ENCODE data around the gene TVP23B. TPM values are rescaled to one million over a fixed set of nuclear protein-coding genes. Genes with fewer than 3 reads are reported as not detected.
"Not testable (repeated sequence)": the region's sequence is repeated elsewhere in the genome, so short reads cannot be mapped to it uniquely, and the experiment has no call there.

Gene TVP23B
- total and polyA plus RNA-seq, 2 donors (not counting 3 experiments of a cell fraction or from before 2014, with no cell fraction given): 16.8 to 29.6 TPM

DNA sequence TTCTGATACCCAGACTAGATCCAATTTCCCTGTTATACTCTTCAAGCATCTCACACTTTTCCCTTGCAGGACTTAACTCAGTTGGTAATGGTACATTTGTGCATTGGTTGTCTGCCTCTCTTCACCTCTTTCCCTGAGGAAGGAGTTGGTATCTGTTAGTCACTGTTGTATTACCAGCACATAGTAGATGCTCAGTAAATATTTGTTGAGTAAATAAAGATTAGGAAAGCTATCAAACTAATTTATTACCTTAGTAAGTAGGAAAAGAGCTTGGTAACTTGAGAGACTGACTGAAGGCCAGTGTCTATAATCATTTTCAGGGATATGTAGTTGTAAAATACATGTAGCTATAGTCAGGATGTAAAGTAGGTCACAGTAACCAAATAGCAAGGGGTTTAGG lies 15.9 kb downstream of the TVP23B start:
- POLR2A ChIA-PET; H3K9ac ChIP-seq (replicated peaks; ENCODE audit: extremely low read depth, insufficient read depth, low read length); DNase-seq (ENCODE audit: low read depth, low spot score); H3K9me3 ChIP-seq (replicated peaks; ENCODE audit: control insufficient read depth, insufficient read depth, low read length); FAIRE-seq; intact Hi-C loops (cut with micrococcal nuclease); dilution Hi-C loops (cut with MboI; ENCODE audit: extremely low pct_ligation_motif_present, low sequenced_read_pairs); H3K27ac ChIP-seq (ENCODE audit: insufficient read depth, low read depth, low read length); CTCF ChIA-PET; H3K9me1 ChIP-seq (replicated peaks; ENCODE audit: control insufficient read depth, extremely low read depth, insufficient read depth, low read length); H3K79me2 ChIP-seq (ENCODE audit: control insufficient read depth, insufficient read depth, low read length); BruUV-seq (replicated peaks); H3K4me3 ChIP-seq (replicated peaks in 1 of 3; ENCODE audit: insufficient read depth in 1 of 3, low read depth in 1 of 3, low read length in 3 of 3); H3K4me2 ChIP-seq (ENCODE audit: insufficient read depth, low read length); H2AFZ ChIP-seq (ENCODE audit: low read depth, low read length); H3K36me3 ChIP-seq (ENCODE audit: control insufficient read depth in 2 of 2, extremely low read depth in 1 of 2, insufficient read depth in 2 of 2, low read length in 2 of 2); H3K4me1 ChIP-seq (ENCODE audit: control insufficient read depth, extremely low read depth, insufficient read depth, low read length); H4K20me1 ChIP-seq (replicated peaks; ENCODE audit: control insufficient read depth, extremely low read depth, insufficient read depth, low read length); H3K27me3 ChIP-seq (ENCODE audit: control insufficient read depth in 2 of 2, insufficient read depth in 2 of 2, low read length in 2 of 2): not testable (repeated sequence)

DNA sequence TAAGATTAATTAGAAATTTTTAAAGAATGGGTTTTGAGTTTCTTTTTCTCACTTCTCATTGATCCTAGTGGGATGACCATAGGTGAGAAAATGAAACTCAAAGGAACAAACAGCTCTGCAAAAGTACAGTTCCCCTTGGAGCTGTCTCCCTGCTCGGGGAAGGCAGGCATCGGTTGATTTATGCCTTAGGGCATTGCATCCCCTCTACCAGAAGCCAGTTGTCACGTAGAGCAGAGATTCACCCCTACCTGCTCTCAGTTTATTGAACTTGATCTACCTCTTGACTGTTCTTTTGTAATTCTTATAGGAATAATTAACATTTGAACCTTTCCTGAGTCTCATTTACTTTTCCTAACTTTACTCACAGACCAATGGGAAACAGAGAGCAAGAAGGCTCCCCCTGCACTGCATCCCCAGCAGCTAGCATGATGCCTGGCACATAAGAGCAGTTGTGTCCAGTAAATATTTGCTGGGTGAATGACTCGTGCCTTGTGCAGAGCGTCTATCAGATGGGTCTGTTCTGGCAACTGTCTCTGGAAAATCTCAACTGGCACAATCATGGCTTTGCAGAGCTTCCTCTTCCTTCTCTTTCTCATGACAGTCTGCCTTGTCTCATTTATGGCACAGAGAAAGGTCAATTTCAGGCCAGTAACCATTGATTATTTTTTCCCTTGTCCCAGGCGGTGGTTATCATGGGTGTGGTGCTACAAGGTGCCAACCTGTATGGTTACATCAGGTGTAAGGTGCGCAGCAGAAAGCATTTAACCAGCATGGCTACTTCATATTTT lies 22.7 kb downstream of the TVP23B start:
- H3K4me3 ChIP-seq (replicated peaks in 1 of 3; ENCODE audit: insufficient read depth in 1 of 3, low read depth in 1 of 3, low read length in 3 of 3); dilution Hi-C loops (cut with MboI; ENCODE audit: extremely low pct_ligation_motif_present, low sequenced_read_pairs); intact Hi-C loops (cut with micrococcal nuclease); DNase-seq (ENCODE audit: low read depth, low spot score); H3K9ac ChIP-seq (replicated peaks; ENCODE audit: extremely low read depth, insufficient read depth, low read length); FAIRE-seq; H3K4me1 ChIP-seq (ENCODE audit: control insufficient read depth, extremely low read depth, insufficient read depth, low read length); H3K9me3 ChIP-seq (replicated peaks; ENCODE audit: control insufficient read depth, insufficient read depth, low read length); H3K4me2 ChIP-seq (ENCODE audit: insufficient read depth, low read length); H4K20me1 ChIP-seq (replicated peaks; ENCODE audit: control insufficient read depth, extremely low read depth, insufficient read depth, low read length); H3K79me2 ChIP-seq (ENCODE audit: control insufficient read depth, insufficient read depth, low read length); H3K36me3 ChIP-seq (ENCODE audit: control insufficient read depth in 2 of 2, extremely low read depth in 1 of 2, insufficient read depth in 2 of 2, low read length in 2 of 2); POLR2A ChIA-PET; BruUV-seq (replicated peaks); H3K27ac ChIP-seq (ENCODE audit: insufficient read depth, low read depth, low read length); H3K27me3 ChIP-seq (ENCODE audit: control insufficient read depth in 2 of 2, insufficient read depth in 2 of 2, low read length in 2 of 2); CTCF ChIA-PET; H3K9me1 ChIP-seq (replicated peaks; ENCODE audit: control insufficient read depth, extremely low read depth, insufficient read depth, low read length); H2AFZ ChIP-seq (ENCODE audit: low read depth, low read length): not testable (repeated sequence)

DNA sequence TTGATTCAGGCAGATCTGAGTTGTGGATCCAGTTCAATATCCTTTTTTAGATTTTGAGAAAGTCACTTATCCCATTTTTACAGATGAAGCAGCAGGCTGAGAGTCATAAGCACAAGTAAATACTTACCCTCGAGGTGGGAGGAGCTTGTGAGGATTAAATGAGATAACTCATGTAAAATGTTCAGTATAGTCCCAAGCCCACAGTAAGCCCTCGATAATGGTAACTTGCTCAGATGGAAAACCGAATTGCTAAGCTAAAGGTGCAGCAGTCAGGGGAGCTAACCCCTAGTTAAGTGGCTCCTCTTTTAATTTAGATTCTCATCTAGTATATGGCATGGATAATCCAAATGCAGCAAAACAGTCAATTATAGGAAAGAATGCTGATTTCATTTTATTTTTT lies 34.9 kb downstream of the TVP23B start:
- H3K4me2 ChIP-seq (ENCODE audit: insufficient read depth, low read length); H3K79me2 ChIP-seq (ENCODE audit: control insufficient read depth, insufficient read depth, low read length); H3K9me3 ChIP-seq (replicated peaks; ENCODE audit: control insufficient read depth, insufficient read depth, low read length); CTCF ChIA-PET; H3K27ac ChIP-seq (ENCODE audit: insufficient read depth, low read depth, low read length); H3K36me3 ChIP-seq (ENCODE audit: control insufficient read depth in 2 of 2, extremely low read depth in 1 of 2, insufficient read depth in 2 of 2, low read length in 2 of 2); H3K4me1 ChIP-seq (ENCODE audit: control insufficient read depth, extremely low read depth, insufficient read depth, low read length); H3K9ac ChIP-seq (replicated peaks; ENCODE audit: extremely low read depth, insufficient read depth, low read length); H2AFZ ChIP-seq (ENCODE audit: low read depth, low read length); POLR2A ChIA-PET; DNase-seq (ENCODE audit: low read depth, low spot score); dilution Hi-C loops (cut with MboI; ENCODE audit: extremely low pct_ligation_motif_present, low sequenced_read_pairs); H4K20me1 ChIP-seq (replicated peaks; ENCODE audit: control insufficient read depth, extremely low read depth, insufficient read depth, low read length); FAIRE-seq; BruUV-seq (replicated peaks); H3K9me1 ChIP-seq (replicated peaks; ENCODE audit: control insufficient read depth, extremely low read depth, insufficient read depth, low read length); H3K4me3 ChIP-seq (replicated peaks in 1 of 3; ENCODE audit: insufficient read depth in 1 of 3, low read depth in 1 of 3, low read length in 3 of 3); intact Hi-C loops (cut with micrococcal nuclease); H3K27me3 ChIP-seq (ENCODE audit: control insufficient read depth in 2 of 2, insufficient read depth in 2 of 2, low read length in 2 of 2): not testable (repeated sequence)

All from endothelial cell of umbilical vein (primary cell).